Transverse colon (tissue), 4 donors: ENCODE results near the gene KCNK17. TPM values are rescaled to one million over a fixed set of nuclear protein-coding genes. Genes with fewer than 3 reads are reported as not detected.
A peak's percentile ranks its signal among the peaks of the same experiment; 100 is the strongest.

ENCODE experiments used
- DNase-seq: peaks from one replicate; pipeline ENCODE4 v3.0.0-alpha.2; 2019
- H3K27ac ChIP-seq, 4 donors: fragments of 200-600 bp; sonication (generic); 2 replicates each; pipeline ENCODE4 v1.5.1; 2016 to 2018; ENCODE audit warnings: inconsistent platforms in 4 of 4
- H3K27me3 ChIP-seq: fragments of 200-600 bp; sonication (generic); 2 replicates; pipeline ENCODE4 v1.5.1; 2017; ENCODE audit warnings: inconsistent platforms
- H3K36me3 ChIP-seq, 4 donors: fragments of 200-600 bp; sonication (generic); 2 replicates each; pipeline ENCODE4 v1.5.1; 2017 to 2019; ENCODE audit warnings: inconsistent platforms in 4 of 4
- H3K4me1 ChIP-seq, 4 donors: fragments of 200-600 bp; sonication (generic); 2 replicates each; pipeline ENCODE4 v1.5.1; 2017 to 2020; ENCODE audit warnings: inconsistent platforms in 4 of 4
- H3K4me3 ChIP-seq, 4 donors: fragments of 200-600 bp; sonication (generic); 1 replicate in 1 of 4; 2 replicates in 3 of 4; pipeline versions ENCODE4 v1.5.1 to v1.6.1; 2017 to 2019; ENCODE audit warnings: inconsistent platforms in 4 of 4
- H3K9me3 ChIP-seq, 2 donors: fragments of 200-600 bp; sonication (generic); 2 replicates each; pipeline ENCODE4 v1.5.1; 2017 to 2019; ENCODE audit warnings: inconsistent platforms in 2 of 2
- CTCF ChIP-seq, 5 experiments: fragments of 200-600 bp in 3 of 5; fragments of 450-650 bp in 2 of 5; sonication (generic) in 3 of 5; IDR thresholded peaks; 1 replicate in 2 of 5; 2 replicates in 3 of 5; pipeline ENCODE4 v1.5.1; 2016 to 2017; ENCODE audit warnings: antibody characterized with exemption in 5 of 5, inconsistent platforms in 3 of 5, mild to moderate bottlenecking in 2 of 5, moderate library complexity in 1 of 5
- EP300 ChIP-seq: sonication (generic); formaldehyde crosslinking; IDR thresholded peaks from one replicate; pipeline ENCODE4 v1.6.1; 2017; ENCODE audit warnings: antibody characterized with exemption, low read depth
- POLR2A ChIP-seq: fragments of 450-650 bp; IDR thresholded peaks from one replicate; pipeline ENCODE4 v1.6.1; 2016; ENCODE audit warnings: antibody characterized with exemption, mild to moderate bottlenecking, moderate library complexity
- POLR2AphosphoS5 ChIP-seq, 3 donors: sonication (generic); formaldehyde crosslinking; IDR thresholded peaks; one replicate each; pipeline ENCODE4 v1.6.1; 2016; ENCODE audit warnings: antibody characterized with exemption in 3 of 3
- WGBS, 2 donors: methylation state at CpG; one replicate each; pipeline ENCODE4 v1.1.5; 2018; ENCODE audit warnings: low coverage in 1 of 2; 5-methylcytosine and 5-hydroxymethylcytosine counted together
- in situ Hi-C, 4 donors: fragments of 200-750 bp; cut with MboI; loops; one replicate each; pipeline versions ENCODE4 v1.15.0 to v1.15.1; 2017; ENCODE audit warnings: low sequenced_read_pairs in 3 of 4, low pct_ligation_motif_present in 1 of 4, low pct_unique_long_range_greater_than_20kb in 1 of 4
- intact Hi-C: fragments of 100-400 bp; cut with DNase I; formaldehyde crosslinking; loops from one replicate; pipeline ENCODE4 v1.15.1; 2023; ENCODE audit warnings: low total_unique reads
- total RNA-seq, 4 donors: library from RNA; depleted of rRNA; stranded (reverse); fragments of >200 nt; gene quantifications; one replicate each; pipeline ENCODE4 v1.1.0, GENCODE V29; 2016

Gene KCNK17
- total RNA-seq, 4 donors from 2014 or later, result 0.96 TPM; not detected in 3

GRCh38 chr6:39302011-39302410, 12.2 kb downstream of the KCNK17 start:
- intact Hi-C loops, result no loop called here
- TF ChIP-seq POLR2A (no peak), CTCF (IDR thresholded peaks at IDR 0.05) (no peak)
- 90% methylated on average over 2 of the region's 2 CpGs; no CpG with 5 or more reads in 1 of the 2 donors for WGBS, 2 donors

GRCh38 chr6:39301606-39302005, 12.6 kb downstream of the KCNK17 start:
- H3K36me3 ChIP-seq, result no peaks in the 10 kb centered on the region
- DNase-seq, result no peak
- no peaks in the 10 kb centered on the region for H3K27me3 ChIP-seq
- no peak overlapping the region for H3K4me3 ChIP-seq
- H3K4me1 ChIP-seq, result peaks cover 0 to 6% (median 3%) of the 10 kb centered on the region in 4 donors
- intact Hi-C loops (no loop called here), in situ Hi-C loops (loop anchor here (5.0 to 25.0 kb wide), 6 partner anchors 134 to 439 kb away; no protein-coding TSS in a partner anchor)
- no peak overlapping the region for H3K27ac ChIP-seq
- WGBS, 2 donors, result 87% methylated on average over 7 of the region's 7 CpGs; no CpG with 5 or more reads in 1 of the 2 donors
- no peak for TF ChIP-seq EP300
- peak in 1 of 5 experiments; percentile 11 for TF ChIP-seq CTCF (IDR thresholded peaks at IDR 0.05)
- H3K9me3 ChIP-seq, result no peaks in the 10 kb centered on the region

More at GRCh38 chr6:39302011-39302410, 12.2 kb downstream of the KCNK17 start:
- in situ Hi-C loops, result loop anchor here (5.0 to 25.0 kb wide), 6 partner anchors 135 to 440 kb away; no protein-coding TSS in a partner anchor
- H3K27ac ChIP-seq, result no peak overlapping the region
- H3K4me3 ChIP-seq, result no peak overlapping the region
- no peaks in the 10 kb centered on the region for H3K36me3 ChIP-seq
- no peaks in the 10 kb centered on the region for H3K9me3 ChIP-seq
- no peak for DNase-seq
- peaks cover 0 to 6% (median 3%) of the 10 kb centered on the region in 4 donors for H3K4me1 ChIP-seq
- no peaks in the 10 kb centered on the region for H3K27me3 ChIP-seq

GRCh38 chr6:39300739-39301138, 13.5 kb downstream of the KCNK17 start:
- intact Hi-C loops (no loop called here), in situ Hi-C loops (loop anchor here (5.0 to 25.0 kb wide), 6 partner anchors 133 to 438 kb away; no protein-coding TSS in a partner anchor)
- WGBS, 2 donors, result 78 to 87% methylated on average over 4 to 6 of the region's 6 CpGs

GRCh38 chr6:39298061-39298460, 16.2 kb downstream of the KCNK17 start:
- no peaks in the 10 kb centered on the region for H3K9me3 ChIP-seq
- H3K4me3 ChIP-seq, result no peak overlapping the region
- H3K27me3 ChIP-seq, result no peaks in the 10 kb centered on the region
- in situ Hi-C loops (no loop called here), intact Hi-C loops (no loop called here)
- 51% methylated on average over 10 of the region's 10 CpGs; no CpG with 5 or more reads in 1 of the 2 donors for WGBS, 2 donors
- H3K36me3 ChIP-seq, result no peaks in the 10 kb centered on the region
- no peak for TF ChIP-seq POLR2A
- no peak for TF ChIP-seq CTCF (IDR thresholded peaks at IDR 0.05)
- TF ChIP-seq POLR2AphosphoS5 (IDR thresholded peaks at IDR 0.05), result no peak
- no peak for TF ChIP-seq EP300
- DNase-seq, result no peak
- H3K27ac ChIP-seq, result no peak overlapping the region
- peaks cover 0 to 5% (median 2%) of the 10 kb centered on the region in 4 donors for H3K4me1 ChIP-seq

More at GRCh38 chr6:39300739-39301138, 13.5 kb downstream of the KCNK17 start:
- no peaks in the 10 kb centered on the region for H3K27me3 ChIP-seq
- no peaks in the 10 kb centered on the region for H3K9me3 ChIP-seq
- TF ChIP-seq CTCF (IDR thresholded peaks at IDR 0.05) (no peak), EP300 (no peak), POLR2AphosphoS5 (IDR thresholded peaks at IDR 0.05) (no peak), POLR2A (no peak)
- H3K4me3 ChIP-seq, result no peak overlapping the region
- peaks cover 0 to 6% (median 3%) of the 10 kb centered on the region in 4 donors for H3K4me1 ChIP-seq
- DNase-seq, result no peak
- H3K36me3 ChIP-seq, result no peaks in the 10 kb centered on the region
- no peak overlapping the region for H3K27ac ChIP-seq
